ENCODE measurements around the gene PRKCE.
A peak's percentile ranks its signal among the peaks of the same experiment; 100 is the strongest.

Gene PRKCE

GRCh38 chr2:46062637-46063412 lies 411.4 kb downstream of the PRKCE start:
- no peak overlapping the region for H3K4me3 ChIP-seq (ENCODE audit: low read length)
- peak; percentile 61 for DNase-seq (ENCODE audit: low read depth)
- TF ChIP-seq, protein P1, sequence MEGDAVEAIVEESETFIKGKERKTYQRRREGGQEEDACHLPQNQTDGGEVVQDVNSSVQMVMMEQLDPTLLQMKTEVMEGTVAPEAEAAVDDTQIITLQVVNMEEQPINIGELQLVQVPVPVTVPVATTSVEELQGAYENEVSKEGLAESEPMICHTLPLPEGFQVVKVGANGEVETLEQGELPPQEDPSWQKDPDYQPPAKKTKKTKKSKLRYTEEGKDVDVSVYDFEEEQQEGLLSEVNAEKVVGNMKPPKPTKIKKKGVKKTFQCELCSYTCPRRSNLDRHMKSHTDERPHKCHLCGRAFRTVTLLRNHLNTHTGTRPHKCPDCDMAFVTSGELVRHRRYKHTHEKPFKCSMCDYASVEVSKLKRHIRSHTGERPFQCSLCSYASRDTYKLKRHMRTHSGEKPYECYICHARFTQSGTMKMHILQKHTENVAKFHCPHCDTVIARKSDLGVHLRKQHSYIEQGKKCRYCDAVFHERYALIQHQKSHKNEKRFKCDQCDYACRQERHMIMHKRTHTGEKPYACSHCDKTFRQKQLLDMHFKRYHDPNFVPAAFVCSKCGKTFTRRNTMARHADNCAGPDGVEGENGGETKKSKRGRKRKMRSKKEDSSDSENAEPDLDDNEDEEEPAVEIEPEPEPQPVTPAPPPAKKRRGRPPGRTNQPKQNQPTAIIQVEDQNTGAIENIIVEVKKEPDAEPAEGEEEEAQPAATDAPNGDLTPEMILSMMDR (conservative IDR thresholded peaks at IDR 0.05; ENCODE audit: low read depth, low read length) = peak; percentile 87

- DNase-seq (ENCODE audit: low read depth) = no peak
- TF ChIP-seq, protein P1 (conservative IDR thresholded peaks at IDR 0.05; ENCODE audit: low read depth, low read length) = no peak
These were observed 412.9 kb downstream of the PRKCE start for GRCh38 chr2:46064396-46064795.

GRCh38 chr2:46065152-46065551 lies 413.7 kb downstream of the PRKCE start:
- H3K4me3 ChIP-seq (ENCODE audit: low read length) = no peak overlapping the region
- no peak for DNase-seq (ENCODE audit: low read depth)
- TF ChIP-seq, protein P1 (conservative IDR thresholded peaks at IDR 0.05; ENCODE audit: low read depth, low read length) = no peak

More at GRCh38 chr2:46064396-46064795, 412.9 kb downstream of the PRKCE start:
- H3K4me3 ChIP-seq (ENCODE audit: low read length) = no peak overlapping the region

DNA sequence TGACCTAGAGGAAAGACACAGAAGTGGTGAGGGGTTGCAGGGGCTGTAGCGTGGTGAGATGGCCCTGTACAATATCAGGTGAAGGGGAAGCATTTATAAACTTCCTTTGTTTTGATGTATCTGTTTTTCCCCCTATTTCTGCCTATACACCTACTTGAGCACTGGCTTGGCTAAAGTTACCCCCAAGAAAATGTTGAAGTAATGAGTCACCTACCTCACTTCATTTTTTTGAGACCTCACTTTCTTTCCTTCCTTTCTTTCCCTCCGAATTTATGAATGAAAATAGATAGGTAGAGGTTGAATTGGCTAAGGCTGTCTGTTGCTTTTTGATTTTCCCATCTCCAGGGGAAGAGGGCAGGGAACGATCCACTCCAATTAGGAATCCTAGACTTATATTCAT lies 414.6 kb downstream of the PRKCE start:
- DNase-seq (ENCODE audit: low read depth) = no peak
- H3K4me3 ChIP-seq (ENCODE audit: low read length) = no peak overlapping the region
- TF ChIP-seq, protein P1 (conservative IDR thresholded peaks at IDR 0.05; ENCODE audit: low read depth, low read length) = no peak

- TF ChIP-seq, protein P1 (conservative IDR thresholded peaks at IDR 0.05; ENCODE audit: low read depth, low read length) = no peak
- no peak for DNase-seq (ENCODE audit: low read depth)
- no peak overlapping the region for H3K4me3 ChIP-seq (ENCODE audit: low read length)
These were observed 415.1 kb downstream of the PRKCE start for GRCh38 chr2:46066601-46067000.

DNA sequence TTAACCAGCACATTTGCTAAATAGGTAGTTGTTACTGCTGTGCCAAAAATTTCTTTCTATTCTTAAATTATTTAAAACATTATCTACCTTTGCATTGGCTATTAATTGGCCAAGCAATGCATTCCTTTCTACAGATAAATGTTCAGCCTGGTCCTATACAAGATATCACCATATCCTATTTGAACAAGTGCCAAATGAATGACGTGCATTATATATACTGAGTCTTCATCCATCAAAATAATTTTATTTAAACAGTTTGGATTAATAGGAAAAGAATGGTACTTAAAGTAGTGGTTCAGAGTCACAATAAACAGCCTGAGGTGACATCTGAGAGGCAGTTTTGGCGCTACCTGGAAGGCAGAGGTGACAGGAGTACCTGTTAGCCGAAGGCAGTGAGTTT lies 415.6 kb downstream of the PRKCE start:
- TF ChIP-seq, protein P1 (conservative IDR thresholded peaks at IDR 0.05; ENCODE audit: low read depth, low read length) = no peak
- no peak for DNase-seq (ENCODE audit: low read depth)

More for the DNA sequence above, 415.6 kb downstream of the PRKCE start:
- no peak overlapping the region for H3K4me3 ChIP-seq (ENCODE audit: low read length)
